PC-3 (cell line): ENCODE data around the gene AKR1C1. TPM values are rescaled to one million over a fixed set of nuclear protein-coding genes. Genes with fewer than 3 reads are reported as not detected.
"Not testable (repeated sequence)": the region's sequence is repeated elsewhere in the genome, so short reads cannot be mapped to it uniquely, and the experiment has no call there.

ENCODE experiments used
- ATAC-seq: fragments of 200-7000 bp; cut with Tn5 transposase; 2 replicates; pipeline ENCODE4 v1.9.1; 2020; ENCODE audit warnings: mild to moderate bottlenecking, moderate library complexity
- BruUV-seq: library from RNA; stranded (reverse); fragments of 400-500 nt; replicated peaks from 2 replicates; lab custom pipeline; 2021; lab: Mats Ljungman, UMichigan
- CTCF ChIA-PET: fragments of 300-600 bp; sonication (Branson Sonifier 250); formaldehyde crosslinking; loops from one replicate; lab custom pipeline; 2022; ENCODE audit warnings: antibody characterized with exemption; lab: Charles Lee
- POLR2A ChIA-PET: fragments of 300-600 bp; sonication (Branson Sonifier 250); formaldehyde crosslinking; loops from one replicate; lab custom pipeline; 2022; ENCODE audit warnings: antibody characterized with exemption; ENCODE audit not compliant: unreplicated experiment; lab: Charles Lee
- DNase-seq: peaks from one replicate; pipeline ENCODE4 v3.0.0-alpha.2; 2015
- H2AFZ ChIP-seq: fragments of 300-600 bp; sonication (generic); 2 replicates; pipeline ENCODE4 v1.6.0; 2016; ENCODE audit warnings: antibody characterized with exemption, low read length
- H3F3A ChIP-seq: fragments of 300-600 bp; sonication (generic); one replicate; pipeline ENCODE4 v1.6.0; 2017; ENCODE audit warnings: antibody characterized with exemption, low read length, control low read depth, mild to moderate bottlenecking; ENCODE audit not compliant: unreplicated experiment
- H3K27ac ChIP-seq: fragments of 300-600 bp; sonication (generic); 2 replicates; pipeline ENCODE4 v1.5.1; 2016; ENCODE audit warnings: mild to moderate bottlenecking, low read length
- H3K27me3 ChIP-seq: fragments of 300-600 bp; sonication (generic); 2 replicates; pipeline ENCODE4 v1.6.1; 2016; ENCODE audit warnings: low read length, mixed read lengths
- H3K36me3 ChIP-seq: fragments of 300-600 bp; sonication (generic); 2 replicates; pipeline ENCODE4 v1.6.1; 2016; ENCODE audit warnings: low read depth, mixed run types, low read length, mixed read lengths
- H3K4me1 ChIP-seq: fragments of 300-600 bp; sonication (generic); 2 replicates; pipeline ENCODE4 v1.5.1; 2016; ENCODE audit warnings: low read length; ENCODE audit not compliant: insufficient read depth
- H3K4me2 ChIP-seq: fragments of 300-600 bp; sonication (generic); 2 replicates; pipeline ENCODE4 v1.6.0; 2016; ENCODE audit warnings: low read length
- H3K4me3 ChIP-seq: fragments of 300-600 bp; sonication (generic); 2 replicates; pipeline ENCODE4 v1.5.1; 2016; ENCODE audit warnings: mild to moderate bottlenecking, low read length, mixed read lengths
- H3K79me2 ChIP-seq: fragments of 300-600 bp; sonication (generic); 2 replicates; pipeline ENCODE4 v1.6.1; 2017; ENCODE audit warnings: low read length, mixed read lengths
- H3K9ac ChIP-seq: fragments of 300-600 bp; sonication (generic); 2 replicates; pipeline ENCODE4 v1.6.0; 2016; ENCODE audit warnings: mild to moderate bottlenecking, low read length
- H3K9me2 ChIP-seq: fragments of 300-600 bp; sonication (generic); replicated peaks from 2 replicates; pipeline ENCODE4 v1.6.1; 2016; ENCODE audit warnings: mixed run types, low read length, mixed read lengths
- H3K9me3 ChIP-seq: fragments of 300-600 bp; sonication (generic); 2 replicates; pipeline ENCODE4 v1.6.1; 2016; ENCODE audit warnings: low read length, mixed read lengths
- H4K20me1 ChIP-seq: fragments of 300-600 bp; sonication (generic); 2 replicates; pipeline ENCODE4 v1.6.1; 2016; ENCODE audit warnings: low read length, mixed read lengths
- EZH2 ChIP-seq: fragments of 300-600 bp; sonication (generic); IDR thresholded peaks from one replicate; pipeline ENCODE4 v1.6.1; 2017; ENCODE audit warnings: antibody characterized with exemption, mild to moderate bottlenecking, low read length; ENCODE audit not compliant: unreplicated experiment
- intact Hi-C: fragments of 100-400 bp; cut with micrococcal nuclease; formaldehyde crosslinking; loops from 2 replicates; pipeline ENCODE4 v1.9.0; 2023
- total RNA-seq: library from RNA; depleted of rRNA; stranded (reverse); fragments of >200 nt; gene quantifications from 2 replicates; pipeline ENCODE4 v1.2.3, GENCODE V29; 2014
- TF ChIP-seq, protein P1 (sequence below): fragments of 300-600 bp; sonication (generic); conservative IDR thresholded peaks from 2 replicates; pipeline ENCODE4 v1.5.1; 2017; ENCODE audit warnings: antibody characterized with exemption, low read depth, mild to moderate bottlenecking, low read length

AKR1C1 gene
- total RNA-seq, 1 experiment from 2014 or later = 3.2 TPM

DNA sequence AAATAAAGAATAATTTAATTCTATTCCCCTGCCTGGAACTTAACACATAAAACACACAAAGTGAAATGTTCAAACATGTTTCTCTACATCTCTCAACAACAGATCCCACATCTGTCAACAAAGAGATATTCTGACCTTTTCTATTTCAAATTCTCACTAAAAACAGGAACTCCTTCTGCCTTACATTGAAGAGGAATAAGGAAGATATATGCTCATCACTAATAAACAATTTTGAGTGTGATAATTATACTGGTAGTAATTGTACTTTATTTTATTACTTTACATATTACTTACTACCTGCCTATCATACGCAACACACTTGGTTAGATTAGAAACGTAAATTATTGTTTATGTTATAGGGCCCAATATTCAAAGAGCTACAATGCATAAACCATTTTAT is 27.0 kb downstream of the AKR1C1 start:
- no peak overlapping the region for H3K4me3 ChIP-seq
- no peak overlapping the region for H3K27ac ChIP-seq

DNA sequence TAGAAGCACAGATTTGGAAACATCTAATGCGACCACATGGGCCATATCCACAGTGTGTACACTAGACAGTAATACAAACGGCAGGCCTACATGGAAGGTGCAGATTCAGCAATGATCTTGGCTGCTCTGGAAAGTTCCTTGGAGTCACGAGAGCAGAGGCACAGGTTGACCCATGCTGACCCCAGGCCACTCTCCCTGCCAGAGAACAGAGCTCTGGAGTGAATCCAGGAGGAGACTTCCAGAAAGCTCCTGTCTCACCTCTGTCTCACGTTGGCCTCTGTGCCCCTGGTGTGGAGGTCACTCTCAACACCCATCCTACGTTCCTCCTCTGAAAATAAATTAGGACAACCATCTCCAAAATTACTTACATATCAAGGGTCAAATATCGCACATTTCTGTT is 28.2 kb downstream of the AKR1C1 start:
- BruUV-seq, H3K27me3 ChIP-seq, H3K79me2 ChIP-seq, POLR2A ChIA-PET, H3K4me3 ChIP-seq, H2AFZ ChIP-seq, H3K27ac ChIP-seq, intact Hi-C loops, H3K9ac ChIP-seq, ATAC-seq, H3K36me3 ChIP-seq, H4K20me1 ChIP-seq, H3K9me2 ChIP-seq, H3F3A ChIP-seq, CTCF ChIA-PET, H3K4me2 ChIP-seq, H3K9me3 ChIP-seq, DNase-seq, H3K4me1 ChIP-seq: not testable (repeated sequence)

More for the DNA sequence above, 27.0 kb downstream of the AKR1C1 start:
- no peak overlapping the region for H2AFZ ChIP-seq
- ChIA-PET POLR2A (no interaction called here), CTCF (no interaction called here)
- TF ChIP-seq, protein P1, sequence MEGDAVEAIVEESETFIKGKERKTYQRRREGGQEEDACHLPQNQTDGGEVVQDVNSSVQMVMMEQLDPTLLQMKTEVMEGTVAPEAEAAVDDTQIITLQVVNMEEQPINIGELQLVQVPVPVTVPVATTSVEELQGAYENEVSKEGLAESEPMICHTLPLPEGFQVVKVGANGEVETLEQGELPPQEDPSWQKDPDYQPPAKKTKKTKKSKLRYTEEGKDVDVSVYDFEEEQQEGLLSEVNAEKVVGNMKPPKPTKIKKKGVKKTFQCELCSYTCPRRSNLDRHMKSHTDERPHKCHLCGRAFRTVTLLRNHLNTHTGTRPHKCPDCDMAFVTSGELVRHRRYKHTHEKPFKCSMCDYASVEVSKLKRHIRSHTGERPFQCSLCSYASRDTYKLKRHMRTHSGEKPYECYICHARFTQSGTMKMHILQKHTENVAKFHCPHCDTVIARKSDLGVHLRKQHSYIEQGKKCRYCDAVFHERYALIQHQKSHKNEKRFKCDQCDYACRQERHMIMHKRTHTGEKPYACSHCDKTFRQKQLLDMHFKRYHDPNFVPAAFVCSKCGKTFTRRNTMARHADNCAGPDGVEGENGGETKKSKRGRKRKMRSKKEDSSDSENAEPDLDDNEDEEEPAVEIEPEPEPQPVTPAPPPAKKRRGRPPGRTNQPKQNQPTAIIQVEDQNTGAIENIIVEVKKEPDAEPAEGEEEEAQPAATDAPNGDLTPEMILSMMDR = no peak
- no peak for TF ChIP-seq EZH2
- no peaks in the 10 kb centered on the region for H3F3A ChIP-seq
- no peaks in the 10 kb centered on the region for H3K79me2 ChIP-seq
- no peaks in the 10 kb centered on the region for H3K27me3 ChIP-seq
- H3K9me2 ChIP-seq = no peaks in the 10 kb centered on the region
- no TSS peak for BruUV-seq
- intact Hi-C loops = no loop called here
- no peak overlapping the region for H3K9ac ChIP-seq
- H4K20me1 ChIP-seq = no peaks in the 10 kb centered on the region
- no peaks in the 10 kb centered on the region for H3K4me1 ChIP-seq
- no peaks in the 10 kb centered on the region for H3K36me3 ChIP-seq
- H3K4me2 ChIP-seq = no peak overlapping the region
- no peaks in the 10 kb centered on the region for H3K9me3 ChIP-seq
- DNase-seq (no peak), ATAC-seq (no peak)

DNA sequence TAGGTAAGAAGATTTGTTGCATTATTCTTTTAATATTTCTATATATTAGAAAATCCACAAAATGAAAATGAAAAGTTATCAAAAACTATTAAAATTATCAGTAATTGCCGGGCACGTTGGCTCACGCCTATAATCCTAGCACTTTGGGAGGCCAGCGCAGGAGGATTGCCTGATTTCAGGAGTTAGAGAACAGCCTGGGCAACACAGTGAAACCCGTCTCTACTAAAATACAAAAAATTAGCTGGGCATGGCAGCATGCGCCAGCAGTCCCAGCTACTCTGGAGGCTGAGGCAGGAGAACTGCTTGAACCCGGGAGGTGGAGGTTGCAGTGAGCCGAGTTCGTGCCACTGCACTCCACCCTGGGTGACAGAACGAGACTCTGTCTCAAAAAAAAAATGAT is 29.3 kb downstream of the AKR1C1 start:
- H3F3A ChIP-seq, H2AFZ ChIP-seq, H3K4me1 ChIP-seq, BruUV-seq, H3K79me2 ChIP-seq, H3K9me3 ChIP-seq, H3K4me3 ChIP-seq, H3K9ac ChIP-seq, H3K9me2 ChIP-seq, H4K20me1 ChIP-seq, H3K36me3 ChIP-seq, H3K4me2 ChIP-seq, DNase-seq, H3K27me3 ChIP-seq, ATAC-seq, CTCF ChIA-PET, intact Hi-C loops, POLR2A ChIA-PET, H3K27ac ChIP-seq: not testable (repeated sequence)

DNA sequence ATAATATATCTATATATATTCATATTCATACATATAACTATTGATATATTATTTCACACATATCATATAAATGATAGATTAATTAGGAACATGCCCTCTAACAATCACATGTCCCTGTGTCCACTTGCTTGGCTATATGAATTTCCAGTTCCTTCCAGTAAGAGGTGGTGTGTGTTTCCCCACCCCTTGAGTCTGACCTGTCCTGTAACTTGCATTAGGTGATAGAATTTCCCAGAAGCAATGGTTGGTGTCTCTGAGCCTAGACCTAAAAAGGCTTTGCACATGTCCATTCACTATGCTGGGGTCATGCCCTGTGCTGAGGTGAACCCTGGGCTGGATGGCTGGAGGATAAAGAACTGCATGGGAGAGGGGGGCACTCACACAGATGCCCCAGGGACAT is 31.0 kb downstream of the AKR1C1 start:
- H2AFZ ChIP-seq, ATAC-seq, H3K79me2 ChIP-seq, CTCF ChIA-PET, DNase-seq, H3K9me2 ChIP-seq, H3F3A ChIP-seq, H3K4me1 ChIP-seq, H3K27ac ChIP-seq, H4K20me1 ChIP-seq, H3K4me3 ChIP-seq, H3K36me3 ChIP-seq, H3K9ac ChIP-seq, H3K27me3 ChIP-seq, BruUV-seq, H3K4me2 ChIP-seq, H3K9me3 ChIP-seq, POLR2A ChIA-PET, intact Hi-C loops: not testable (repeated sequence)
